GM18868 (cell line): ENCODE measurements around the gene CUL1.
A peak's percentile ranks its signal among the peaks of the same experiment; 100 is the strongest.
"Not testable (repeated sequence)": the region's sequence is repeated elsewhere in the genome, so short reads cannot be mapped to it uniquely, and the experiment has no call there.

Source experiments
- ATAC-seq: cut with Tn5 transposase; IDR thresholded peaks from one replicate; pipeline ENCODE4 v1.9.1; 2021; ENCODE audit warnings: mild to moderate bottlenecking, moderate library complexity; ENCODE audit not compliant: unreplicated experiment

CUL1 gene

DNA sequence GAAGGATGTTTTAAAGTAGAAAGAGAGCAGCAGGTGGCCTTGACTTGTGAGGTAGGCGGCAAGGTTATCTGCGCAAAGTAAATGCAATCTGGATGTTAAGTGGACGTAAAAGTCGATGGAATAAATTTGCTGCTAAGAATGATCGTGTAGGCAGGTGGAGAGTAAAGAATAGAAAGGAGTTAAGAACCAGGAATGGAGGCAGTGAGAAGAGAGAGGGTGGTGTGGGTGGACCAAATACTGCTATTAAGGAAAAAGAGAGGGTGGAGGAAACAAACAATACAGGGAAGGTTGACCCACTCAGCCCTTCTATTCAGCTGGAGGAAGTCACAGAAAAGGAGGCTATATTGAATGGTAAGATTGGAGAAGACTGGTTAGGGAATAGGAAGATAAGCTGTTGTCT is 1.9 kb upstream of the CUL1 start:
- no peak for ATAC-seq

- no peak for ATAC-seq
These were observed 1.3 kb upstream of the CUL1 start for GRCh38 chr7:148697256-148698006.

GRCh38 chr7:148698007-148698396 is 701 bp upstream of the CUL1 start:
- ATAC-seq, result no peak

- peak; percentile 31 for ATAC-seq
These were observed 500 bp downstream of the CUL1 start for GRCh38 chr7:148699024-148699781.

- no peak for ATAC-seq
These were observed 1.3 kb downstream of the CUL1 start for GRCh38 chr7:148699782-148700629.

DNA sequence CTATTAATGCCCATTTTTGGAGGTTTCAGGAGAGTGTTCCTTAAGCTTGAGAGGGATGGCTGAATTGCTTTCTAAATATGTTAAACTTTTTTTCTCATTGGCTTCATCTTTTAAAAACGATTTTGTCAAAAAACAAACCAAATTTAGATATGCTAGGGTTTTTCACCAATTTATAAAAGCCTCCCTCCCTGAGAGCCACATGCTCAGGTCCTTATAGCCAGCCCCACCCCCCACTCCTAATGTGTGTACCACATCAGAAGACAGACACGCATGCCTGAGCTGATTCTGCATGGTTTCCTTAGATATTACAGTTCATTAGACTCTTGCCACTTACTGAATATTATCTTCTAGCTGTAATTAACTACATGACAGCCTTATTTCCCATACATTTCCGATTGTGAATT is 2.0 kb downstream of the CUL1 start:
- no peak for ATAC-seq

DNA sequence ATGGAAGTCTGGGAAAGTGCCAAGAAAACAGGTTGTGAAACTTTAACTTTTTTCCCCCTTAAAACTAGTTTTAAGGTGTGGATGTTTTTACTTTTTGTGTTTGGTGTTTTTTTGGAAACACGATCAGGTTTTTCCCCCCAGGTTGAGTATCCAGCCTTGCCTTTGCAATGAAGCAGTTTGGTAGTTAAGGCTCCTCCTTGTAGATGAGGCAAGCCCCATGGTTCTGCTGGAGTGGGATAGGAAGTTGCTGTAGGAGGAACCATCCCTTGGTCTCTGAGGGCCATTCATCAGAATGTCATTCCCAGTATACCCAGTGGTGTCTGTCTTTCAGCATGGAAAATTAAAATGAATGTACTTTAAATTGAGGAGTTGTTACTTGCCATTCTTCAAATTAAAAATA is 2.7 kb downstream of the CUL1 start:
- no peak for ATAC-seq

GRCh38 chr7:148702876-148703670 is 4.4 kb downstream of the CUL1 start:
- ATAC-seq, result no peak

- ATAC-seq, result not testable (repeated sequence)
These were observed 4.9 kb downstream of the CUL1 start for GRCh38 chr7:148703671-148703962.

- ATAC-seq, result no peak
These were observed 5.5 kb downstream of the CUL1 start for GRCh38 chr7:148704189-148704588.

DNA sequence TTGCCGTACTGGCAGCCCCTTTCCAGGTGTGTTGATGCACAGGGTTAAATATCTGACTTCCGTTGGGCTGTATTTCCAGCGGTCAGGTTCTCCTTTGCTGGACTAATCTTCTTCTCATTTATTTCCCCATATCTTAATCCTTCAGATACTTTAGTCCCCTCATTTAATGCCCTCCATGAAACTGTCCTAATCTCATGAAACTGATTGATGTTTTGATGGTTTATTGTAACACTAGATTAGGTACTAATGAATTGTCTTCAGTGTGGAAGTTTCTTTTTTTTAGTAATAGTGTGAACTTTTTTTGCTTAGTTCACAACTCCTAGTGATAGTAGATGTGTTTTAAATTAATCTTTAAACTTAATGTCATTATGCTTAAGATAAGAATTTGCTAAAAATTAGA is 6.3 kb downstream of the CUL1 start:
- no peak for ATAC-seq

DNA sequence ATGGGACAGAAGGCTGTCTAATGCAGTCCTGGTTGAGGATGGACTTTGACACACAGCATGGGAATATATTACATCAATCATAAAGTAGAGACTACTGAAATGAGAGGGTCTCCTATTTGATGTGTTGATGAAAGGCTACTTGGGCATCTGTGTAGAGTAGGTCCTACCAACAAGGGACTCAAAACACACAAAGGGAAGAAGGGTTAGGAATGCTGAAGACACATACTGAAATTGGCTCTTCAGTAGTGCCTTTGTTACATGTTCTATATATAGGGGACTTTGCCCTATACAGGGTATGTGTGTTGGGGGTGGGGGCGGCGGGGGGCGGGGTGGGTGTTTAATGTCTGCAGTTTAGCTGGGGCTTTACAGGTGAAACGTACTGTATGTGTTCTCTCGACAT is 7.7 kb downstream of the CUL1 start:
- no peak for ATAC-seq

DNA sequence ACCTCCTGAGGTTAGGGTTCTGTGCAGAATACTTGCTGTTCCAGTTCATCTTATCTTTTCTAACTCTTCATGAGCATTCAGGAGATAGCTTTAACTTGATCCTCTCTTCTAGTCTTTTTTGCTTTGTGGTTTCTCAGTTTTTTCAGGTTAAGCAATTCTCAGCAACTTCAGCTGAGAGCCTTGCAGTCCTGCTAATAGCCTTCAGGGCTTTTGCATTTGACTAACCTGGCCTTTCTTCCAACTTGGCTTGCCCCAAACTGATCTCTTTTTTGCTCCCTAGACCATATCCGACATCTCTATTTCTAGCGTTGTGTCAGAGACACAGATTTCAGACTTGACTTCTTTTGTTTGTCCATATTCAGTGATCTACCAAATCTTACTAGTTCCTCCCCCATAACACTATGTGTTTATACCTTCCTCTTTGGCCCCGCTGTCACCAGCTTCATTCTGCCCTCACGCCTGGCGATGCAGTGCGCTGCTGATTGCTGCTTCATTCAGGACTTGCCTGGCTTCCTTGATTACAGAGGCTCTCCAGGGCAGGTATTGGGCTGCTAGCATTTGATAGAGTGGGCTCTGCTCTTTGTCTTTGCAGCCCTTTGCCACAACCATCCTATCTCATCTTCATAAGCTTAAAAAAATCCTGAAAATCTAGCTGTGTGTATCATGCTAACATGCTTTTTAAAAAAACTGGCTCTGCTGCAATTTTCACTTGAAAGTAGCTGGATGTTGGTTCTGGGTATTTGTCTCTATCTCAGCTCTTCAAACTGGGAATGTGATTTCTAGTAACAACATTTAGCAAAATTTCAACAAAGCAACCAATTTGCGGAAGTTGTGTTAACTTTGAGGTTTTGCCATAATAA is 9.6 kb downstream of the CUL1 start:
- no peak for ATAC-seq

DNA sequence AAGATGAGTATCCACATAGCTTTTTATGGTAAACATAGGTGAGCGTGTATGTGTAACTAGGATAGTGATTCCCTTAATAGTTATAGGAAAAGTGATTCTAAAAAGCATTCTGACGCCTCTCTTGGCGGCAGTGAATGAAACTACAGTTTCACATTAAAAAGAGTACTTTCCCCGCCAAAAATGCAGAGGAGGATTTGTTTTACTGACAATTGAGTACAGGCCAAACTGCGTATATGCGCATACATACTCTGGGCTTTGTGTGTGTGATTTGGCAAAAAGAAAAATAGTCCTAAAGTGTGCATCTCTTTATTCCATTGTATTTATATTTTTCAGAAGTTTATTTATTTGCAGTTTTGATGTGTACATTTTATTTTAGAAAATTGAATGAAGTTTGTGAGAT is 10.3 kb downstream of the CUL1 start:
- ATAC-seq, result no peak

DNA sequence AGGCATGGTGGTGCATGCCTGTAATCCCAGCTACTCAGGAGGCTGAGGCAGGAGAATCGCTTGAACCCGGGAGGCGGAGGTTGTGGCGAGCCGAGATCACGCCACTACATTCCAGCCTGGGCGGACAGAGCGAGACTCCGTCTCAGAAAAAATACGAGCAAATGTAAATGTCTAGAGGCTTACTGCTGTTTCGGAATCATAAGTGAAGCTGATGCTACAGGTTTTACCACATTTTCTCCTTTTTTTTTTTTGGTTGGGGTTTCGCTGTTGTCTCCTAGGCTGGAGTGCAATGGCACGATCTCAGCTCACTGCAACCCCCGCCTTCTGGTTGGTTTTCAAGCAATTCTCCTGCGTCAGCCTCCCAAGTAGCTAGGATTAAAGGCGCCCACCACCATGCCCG is 11.7 kb downstream of the CUL1 start:
- not testable (repeated sequence) for ATAC-seq

- peak; percentile 36 for ATAC-seq
These were observed 12.7 kb downstream of the CUL1 start for GRCh38 chr7:148711191-148712102.

DNA sequence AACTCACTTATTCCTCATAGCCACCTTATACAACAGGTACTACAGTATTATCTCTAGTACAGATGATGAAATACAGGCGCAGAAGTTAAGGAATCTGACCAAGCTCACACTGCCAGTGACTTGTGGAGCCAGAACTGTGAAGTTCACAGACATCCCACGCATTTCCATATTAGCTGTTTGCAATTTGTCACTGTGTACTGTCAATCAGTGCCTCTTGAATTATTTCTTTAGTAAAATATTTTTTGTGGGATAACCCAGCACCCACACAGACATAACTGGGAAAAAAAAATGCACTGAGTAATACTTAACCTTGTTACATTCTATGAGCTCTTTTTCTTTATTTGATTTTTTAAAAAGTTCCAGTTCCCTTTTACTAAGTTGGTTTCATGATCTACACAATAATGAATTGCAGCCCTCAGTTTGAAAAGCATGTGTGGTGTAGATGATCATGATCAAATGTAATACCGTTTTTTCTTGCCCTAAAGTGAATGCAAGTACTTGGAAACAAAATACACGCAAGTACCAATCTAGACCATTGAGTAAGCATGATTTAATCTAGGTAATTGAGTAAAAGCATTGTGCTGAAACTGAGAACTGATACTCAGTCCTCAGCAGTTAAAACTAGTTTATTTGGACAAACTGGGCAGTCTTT is 14.1 kb downstream of the CUL1 start:
- peak; percentile 60 for ATAC-seq

DNA sequence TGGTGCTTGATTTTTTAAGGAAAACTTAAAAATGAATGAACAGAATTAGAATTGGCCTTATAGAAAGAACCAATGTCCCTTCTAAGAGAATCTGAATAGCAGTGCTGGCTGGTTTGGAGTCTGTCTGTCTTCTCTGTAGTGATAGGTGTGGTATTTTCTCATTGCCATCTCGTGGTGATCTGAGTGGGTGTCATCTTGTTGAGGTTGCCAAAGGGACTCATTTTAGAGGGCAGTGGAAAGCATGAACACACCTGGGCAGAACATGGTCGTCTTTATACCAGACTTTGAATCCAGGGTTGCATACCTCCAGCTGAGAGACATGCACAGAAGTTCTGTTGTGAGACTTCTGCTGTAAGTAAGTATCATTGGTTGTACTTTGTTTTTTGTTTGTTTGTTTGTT is 15.8 kb downstream of the CUL1 start:
- no peak for ATAC-seq
